HG03565 (cell line): ENCODE measurements around the gene LYSMD4.

Experiments used
- ATAC-seq: cut with Tn5 transposase; IDR thresholded peaks from one replicate; pipeline ENCODE4 v1.9.1; 2021; ENCODE audit warnings: mild to moderate bottlenecking, moderate library complexity; ENCODE audit not compliant: unreplicated experiment

Gene LYSMD4

DNA sequence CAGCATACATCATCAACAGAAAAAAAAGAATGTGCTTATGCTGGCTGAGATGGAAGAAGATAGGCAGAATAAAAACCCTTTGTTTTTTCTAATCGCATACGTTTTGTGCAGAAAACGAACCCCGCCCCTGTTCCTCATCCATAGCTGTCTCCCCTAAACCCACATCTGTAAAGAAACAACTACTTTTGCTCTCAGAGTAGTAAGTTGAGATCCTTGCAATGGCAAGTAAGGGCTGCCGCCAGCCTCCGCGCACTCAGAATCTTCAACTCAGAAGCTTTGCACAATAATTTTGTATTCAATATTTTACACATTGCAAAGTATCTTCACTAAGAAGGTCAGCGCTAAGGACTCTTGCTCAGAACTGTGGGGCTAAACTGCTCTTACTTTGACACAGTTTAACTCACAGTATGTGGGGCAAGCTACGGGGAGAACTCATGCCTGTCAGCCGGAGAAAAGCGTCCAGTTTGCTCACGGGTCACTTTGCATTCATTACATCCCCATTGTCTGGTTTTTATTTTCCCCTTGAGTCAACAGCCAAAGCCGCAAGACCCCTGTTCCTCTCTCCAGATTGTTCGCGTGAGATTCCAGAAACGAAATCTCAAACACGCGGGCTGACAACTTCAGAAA, 1.0 kb downstream of the LYSMD4 start:
- no peak for ATAC-seq

GRCh38 chr15:99731336-99732123, 1.7 kb downstream of the LYSMD4 start:
- ATAC-seq = no peak

DNA sequence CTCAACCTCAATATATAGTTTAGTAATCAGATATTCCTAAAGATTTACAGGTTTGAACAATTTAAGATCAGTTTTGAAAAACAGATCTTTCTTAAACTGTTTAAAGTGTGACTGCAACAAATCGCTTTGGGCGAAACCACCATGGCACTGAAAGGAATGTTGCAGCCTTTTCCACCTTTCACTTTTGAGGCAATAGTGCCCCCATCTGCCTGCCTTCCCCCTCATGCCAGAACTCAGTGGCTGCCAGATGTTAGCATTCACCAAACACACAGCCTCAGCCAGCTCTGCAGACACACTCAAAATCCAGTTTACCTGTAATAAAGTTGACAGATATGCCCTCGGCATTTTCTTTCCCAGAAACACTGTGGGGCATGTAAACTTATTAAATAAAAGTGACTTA, 3.3 kb downstream of the LYSMD4 start:
- no peak for ATAC-seq

GRCh38 chr15:99729327-99729726, 3.9 kb downstream of the LYSMD4 start:
- ATAC-seq = no peak

DNA sequence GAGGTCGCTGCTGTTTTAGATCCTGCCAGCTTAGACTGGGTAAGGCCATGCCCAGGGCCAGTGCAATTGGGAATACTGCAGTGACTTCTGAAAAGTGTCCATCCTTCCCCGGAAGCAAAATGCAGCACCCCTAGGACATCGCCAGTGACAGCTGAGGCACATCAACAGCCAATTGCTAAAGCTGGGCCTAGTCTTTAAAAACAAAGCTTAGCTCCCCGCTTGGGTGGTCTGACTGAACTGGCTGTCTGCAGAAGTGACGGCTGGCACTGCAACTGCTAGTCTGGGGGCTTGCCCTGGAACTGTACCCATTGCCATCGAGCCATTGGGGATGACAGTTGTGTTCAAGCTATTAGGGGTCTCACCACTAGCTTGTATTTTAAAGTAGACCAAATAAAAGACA, 4.3 kb downstream of the LYSMD4 start:
- no peak for ATAC-seq

- ATAC-seq = no peak
These were observed 5.5 kb downstream of the LYSMD4 start for GRCh38 chr15:99727733-99728132.

- no peak for ATAC-seq
These were observed 5.9 kb downstream of the LYSMD4 start for GRCh38 chr15:99727330-99727729.

GRCh38 chr15:99726333-99726732, 6.9 kb downstream of the LYSMD4 start:
- no peak for ATAC-seq

- no peak for ATAC-seq
These were observed 10.8 kb downstream of the LYSMD4 start for GRCh38 chr15:99722406-99722805.

- ATAC-seq = no peak
These were observed 11.3 kb downstream of the LYSMD4 start for GRCh38 chr15:99721896-99722295.

- no peak for ATAC-seq
These were observed 12.0 kb downstream of the LYSMD4 start for GRCh38 chr15:99721104-99721778.

- no peak for ATAC-seq
These were observed 12.7 kb downstream of the LYSMD4 start for GRCh38 chr15:99720533-99720932.

DNA sequence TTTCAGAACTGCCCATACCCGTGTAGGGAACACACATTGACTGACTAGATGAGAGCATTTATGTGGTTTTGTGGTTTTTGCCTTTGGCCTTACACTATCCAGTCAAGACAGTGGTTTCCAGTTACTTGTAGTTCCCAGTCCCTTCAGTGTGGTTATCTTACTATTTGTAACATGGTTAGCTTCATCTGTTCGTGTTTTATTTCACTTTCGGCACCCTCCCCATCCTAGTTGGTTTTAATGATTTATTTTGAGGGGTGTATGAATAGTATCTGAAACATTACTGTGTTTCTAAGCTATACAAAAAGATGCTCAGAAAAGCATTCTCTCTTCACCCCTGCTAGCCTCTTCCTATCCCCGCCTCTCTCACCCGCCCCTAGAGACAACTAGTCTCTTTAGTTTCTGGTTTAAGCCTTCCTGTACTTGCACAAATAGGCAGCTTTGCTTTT, 14.1 kb downstream of the LYSMD4 start:
- ATAC-seq = peak; percentile 81

DNA sequence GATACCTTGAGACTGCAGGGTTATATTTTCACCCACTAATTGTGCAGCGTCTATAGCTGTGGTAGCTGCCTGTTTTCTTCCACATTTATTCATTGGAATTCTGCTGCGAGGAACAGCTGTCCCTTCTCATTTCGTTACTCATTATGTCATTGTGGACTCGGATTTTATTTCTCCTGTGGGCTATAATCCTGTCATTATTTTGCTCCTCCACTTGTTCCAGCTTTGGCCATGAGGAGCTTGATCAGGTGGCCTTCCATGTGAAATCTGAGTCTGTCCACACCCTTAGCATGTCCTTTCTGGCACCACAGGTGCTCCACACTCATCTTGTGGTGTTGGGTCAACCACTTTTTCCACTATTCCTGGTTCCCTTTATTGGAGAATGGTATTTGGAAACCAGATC, 14.8 kb downstream of the LYSMD4 start:
- no peak for ATAC-seq

- ATAC-seq = peak; percentile 26
These were observed 15.9 kb downstream of the LYSMD4 start for GRCh38 chr15:99717161-99718009.

DNA sequence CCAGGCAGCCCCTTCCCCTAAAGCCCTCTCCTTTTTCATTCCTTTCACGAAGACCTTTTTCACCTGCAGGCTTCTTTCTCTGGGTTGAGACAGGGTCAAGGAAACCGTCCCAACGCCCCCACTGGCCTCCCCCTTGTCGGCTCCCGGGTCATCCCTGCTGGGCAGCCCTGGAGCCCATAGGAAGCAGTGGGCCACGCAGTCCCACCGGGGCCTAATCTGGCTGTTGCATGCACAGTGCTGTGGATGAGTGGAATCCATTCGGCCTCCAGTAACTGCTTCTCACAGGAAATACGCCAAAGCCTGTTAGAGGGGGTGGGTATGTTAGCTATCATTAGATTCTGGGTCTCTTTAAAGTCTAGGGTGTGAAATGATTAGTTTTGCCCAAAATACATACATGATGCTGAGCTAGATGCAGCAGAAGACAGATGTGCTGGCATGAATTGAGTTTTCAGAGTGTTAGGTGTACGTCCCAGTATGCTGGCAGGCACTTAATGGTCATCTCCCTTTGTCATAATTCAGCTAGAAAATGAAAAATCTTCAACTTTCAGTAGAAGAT, 16.6 kb downstream of the LYSMD4 start:
- ATAC-seq = no peak

DNA sequence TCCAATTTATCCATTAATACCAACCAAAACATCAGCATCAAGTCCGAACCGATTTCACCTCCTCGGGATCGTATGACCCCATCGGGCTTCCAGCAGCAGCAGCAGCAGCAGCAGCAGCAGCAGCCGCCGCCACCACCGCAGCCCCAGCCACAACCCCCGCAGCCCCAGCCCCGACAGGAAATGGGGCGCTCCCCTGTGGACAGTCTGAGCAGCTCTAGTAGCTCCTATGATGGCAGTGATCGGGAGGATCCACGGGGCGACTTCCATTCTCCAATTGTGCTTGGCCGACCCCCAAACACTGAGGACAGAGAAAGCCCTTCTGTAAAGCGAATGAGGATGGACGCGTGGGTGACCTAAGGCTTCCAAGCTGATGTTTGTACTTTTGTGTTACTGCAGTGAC, 20.8 kb downstream of the LYSMD4 start:
- ATAC-seq = no peak

DNA sequence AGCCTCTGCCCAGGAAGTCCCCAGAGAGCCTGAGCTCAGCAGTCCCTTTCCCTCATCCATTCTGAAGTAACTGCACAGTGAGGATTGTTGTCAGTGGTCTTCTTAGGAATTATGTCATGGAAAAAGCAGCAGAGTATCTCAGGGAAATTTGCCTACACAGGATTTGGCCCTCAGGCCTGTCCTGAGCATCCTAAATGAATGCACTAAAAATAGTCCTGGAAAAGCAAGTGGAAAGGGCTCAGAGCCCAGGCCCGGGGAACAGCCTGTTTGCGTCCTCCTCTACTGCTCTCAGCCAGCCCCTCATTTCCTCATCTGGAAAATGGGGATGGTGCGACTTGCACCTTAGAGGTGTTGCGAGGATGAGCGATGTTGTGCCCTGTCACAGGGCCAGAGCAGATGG, 21.6 kb downstream of the LYSMD4 start:
- no peak for ATAC-seq

DNA sequence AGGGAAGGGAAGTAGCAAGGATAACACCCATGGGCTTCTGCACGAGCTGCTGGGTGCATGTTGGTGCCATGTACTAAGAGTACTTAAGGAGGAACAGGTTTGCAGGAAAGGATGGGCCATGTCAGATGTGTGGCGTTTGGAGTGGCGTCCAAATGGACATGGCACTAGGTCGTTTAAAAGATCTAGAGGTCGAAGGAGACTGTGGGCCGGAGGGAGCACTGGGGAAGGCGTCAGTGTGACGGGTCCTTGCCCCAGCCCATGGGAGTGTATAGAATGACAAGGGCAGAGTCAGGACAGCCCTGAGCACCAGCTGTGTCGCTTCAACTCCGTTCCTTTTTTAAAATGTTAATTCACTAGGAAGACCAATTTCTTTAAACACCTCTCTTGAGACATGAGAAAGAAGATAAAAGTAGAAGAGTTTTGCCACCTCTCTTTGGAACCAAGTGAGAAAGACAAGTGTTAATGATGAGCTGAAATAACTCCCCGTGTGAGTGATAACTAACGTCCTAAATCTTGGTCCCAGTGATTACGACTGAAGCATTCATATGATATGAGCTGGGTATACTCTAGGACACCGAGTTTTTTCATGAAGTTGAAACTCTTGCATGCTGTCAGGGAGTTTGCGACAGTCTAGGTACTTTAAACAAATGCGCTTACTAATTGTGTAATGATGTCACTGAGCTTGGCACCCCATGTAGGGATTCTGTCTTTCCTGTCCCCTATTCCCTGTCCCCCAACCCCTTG, 23.8 kb downstream of the LYSMD4 start:
- ATAC-seq = no peak

GRCh38 chr15:99708563-99708962, 24.7 kb downstream of the LYSMD4 start:
- no peak for ATAC-seq
